HEK293 (cell line): ENCODE data around the gene STYXL1.
A peak's percentile ranks its signal among the peaks of the same experiment; 100 is the strongest.

Source experiments
- GLI2 ChIP-seq: fragments of 450-650 bp; formaldehyde crosslinking; IDR thresholded peaks from 2 replicates; pipeline ENCODE4; 2017; ENCODE audit warnings: missing biosample characterization, missing genetic modification characterization, low read depth, borderline replicate concordance
- GLI4 ChIP-seq: fragments of 450-650 bp; formaldehyde crosslinking; IDR thresholded peaks from 2 replicates; pipeline ENCODE4 v1.5.1; 2016; ENCODE audit warnings: missing biosample characterization, missing genetic modification characterization
- GLIS1 ChIP-seq: fragments of 450-650 bp; formaldehyde crosslinking; IDR thresholded peaks from 2 replicates; pipeline ENCODE4 v1.5.1; 2016; ENCODE audit warnings: missing biosample characterization, missing genetic modification characterization
- HIC1 ChIP-seq: fragments of 450-650 bp; formaldehyde crosslinking; IDR thresholded peaks from 2 replicates; pipeline ENCODE4 v1.5.1; 2016; ENCODE audit warnings: missing biosample characterization, missing genetic modification characterization
- PATZ1 ChIP-seq: fragments of 450-650 bp; formaldehyde crosslinking; IDR thresholded peaks from 2 replicates; pipeline ENCODE4 v1.5.1; 2016; ENCODE audit warnings: missing biosample characterization, missing genetic modification characterization
- PRDM2 ChIP-seq: fragments of 450-650 bp; formaldehyde crosslinking; IDR thresholded peaks from 2 replicates; pipeline ENCODE4 v1.5.1; 2016; ENCODE audit warnings: missing biosample characterization, missing genetic modification characterization, borderline replicate concordance
- TRIM28 ChIP-seq: IDR thresholded peaks from 2 replicates; pipeline ENCODE4 v1.6.1; 2011; ENCODE audit warnings: low read length, control low read depth, borderline replicate concordance
- ZBTB21 ChIP-seq: fragments of 450-650 bp; formaldehyde crosslinking; IDR thresholded peaks from 2 replicates; pipeline ENCODE4 v1.5.1; 2017; ENCODE audit warnings: missing biosample characterization, missing genetic modification characterization
- ZBTB48 ChIP-seq: fragments of 450-650 bp; formaldehyde crosslinking; IDR thresholded peaks from 2 replicates; pipeline ENCODE4 v1.5.1; 2016; ENCODE audit warnings: missing biosample characterization, missing genetic modification characterization
- ZIC2 ChIP-seq: fragments of 450-650 bp; formaldehyde crosslinking; IDR thresholded peaks from 2 replicates; pipeline ENCODE4 v1.5.1; 2016; ENCODE audit warnings: missing biosample characterization, missing genetic modification characterization
- ZNF146 ChIP-seq: fragments of 450-650 bp; formaldehyde crosslinking; IDR thresholded peaks from 2 replicates; pipeline ENCODE4 v1.5.1; 2016; ENCODE audit warnings: missing biosample characterization, missing genetic modification characterization
- ZNF223 ChIP-seq: fragments of 450-650 bp; formaldehyde crosslinking; IDR thresholded peaks from 2 replicates; pipeline ENCODE4 v1.5.1; 2016; ENCODE audit warnings: missing biosample characterization, missing genetic modification characterization
- ZNF24 ChIP-seq: fragments of 450-650 bp; formaldehyde crosslinking; IDR thresholded peaks from 2 replicates; pipeline ENCODE4 v1.5.1; 2016; ENCODE audit warnings: missing biosample characterization, missing genetic modification characterization
- ZNF423 ChIP-seq: fragments of 450-650 bp; formaldehyde crosslinking; IDR thresholded peaks from 2 replicates; pipeline ENCODE4 v1.5.1; 2016; ENCODE audit warnings: missing biosample characterization, missing genetic modification characterization
- ZNF426 ChIP-seq: fragments of 450-650 bp; formaldehyde crosslinking; IDR thresholded peaks from 2 replicates; pipeline ENCODE4 v1.5.1; 2017; ENCODE audit warnings: missing biosample characterization, missing genetic modification characterization, mild to moderate bottlenecking, inconsistent platforms, moderate library complexity
- ZNF449 ChIP-seq: fragments of 450-650 bp; formaldehyde crosslinking; IDR thresholded peaks from 2 replicates; pipeline ENCODE4 v1.5.1; 2017; ENCODE audit warnings: missing biosample characterization, mild to moderate bottlenecking, missing genetic modification characterization, moderate library complexity
- ZNF510 ChIP-seq: fragments of 450-650 bp; formaldehyde crosslinking; IDR thresholded peaks from 2 replicates; pipeline ENCODE4 v1.5.1; 2018; ENCODE audit warnings: mild to moderate bottlenecking, missing genetic modification characterization, missing biosample characterization; ENCODE audit not compliant: insufficient replicate concordance
- ZNF521 ChIP-seq: fragments of 450-650 bp; formaldehyde crosslinking; IDR thresholded peaks from 2 replicates; pipeline ENCODE4 v1.5.1; 2017; ENCODE audit warnings: missing biosample characterization, mild to moderate bottlenecking, missing genetic modification characterization
- ZNF529 ChIP-seq: fragments of 450-650 bp; formaldehyde crosslinking; IDR thresholded peaks from 2 replicates; pipeline ENCODE4 v1.5.1; 2017; ENCODE audit warnings: missing genetic modification characterization, missing biosample characterization; ENCODE audit not compliant: insufficient replicate concordance
- ZNF626 ChIP-seq: fragments of 450-650 bp; sonication (Bioruptor Pico); formaldehyde crosslinking; IDR thresholded peaks from 2 replicates; pipeline ENCODE4 v1.5.1; 2018; ENCODE audit warnings: missing biosample characterization, missing genetic modification characterization, inconsistent platforms
- ZNF639 ChIP-seq: fragments of 450-650 bp; formaldehyde crosslinking; IDR thresholded peaks from 2 replicates; pipeline ENCODE4 v1.5.1; 2016; ENCODE audit warnings: missing biosample characterization, missing genetic modification characterization
- ZNF654 ChIP-seq: fragments of 450-650 bp; formaldehyde crosslinking; IDR thresholded peaks from 2 replicates; pipeline ENCODE4 v1.5.1; 2016; ENCODE audit warnings: low read depth, missing biosample characterization, missing genetic modification characterization
- ZNF837 ChIP-seq: fragments of 450-650 bp; formaldehyde crosslinking; IDR thresholded peaks from 2 replicates; pipeline ENCODE4 v1.5.1; 2016; ENCODE audit warnings: missing biosample characterization, missing genetic modification characterization
- ZSCAN18 ChIP-seq: fragments of 450-650 bp; formaldehyde crosslinking; IDR thresholded peaks from 2 replicates; pipeline ENCODE4 v1.5.1; 2016; ENCODE audit warnings: missing biosample characterization, missing genetic modification characterization

Gene STYXL1

GRCh38 chr7:76047811-76048667, at the start of gene STYXL1, which contains the start of gene MDH2 (continued):
- TF ChIP-seq ZBTB21 (peak; percentile 39; the same call in 1 of the 2 replicates), ZNF223 (tag by site-specific recombination) (no peak), ZNF529 (tag by site-specific recombination) (no peak), GLI4 (0 out of 2 replicates have a peak, but pooled peaks have one; percentile 13), GLIS1 (tag by site-specific recombination) (peak; percentile 44), ZNF837 (no peak), ZNF654 (tag by site-specific recombination) (no peak), TRIM28 (no peak), ZNF639 (tag by site-specific recombination) (no peak), ZNF423 (tag by site-specific recombination) (no peak), ZSCAN18 (no peak), PATZ1 (tag by site-specific recombination) (peak; percentile 45; the same call in 1 of the 2 replicates), PRDM2 (no peak), ZNF449 (tag by site-specific recombination) (no peak), ZNF24 (tag by site-specific recombination) (no peak), ZNF521 (tag by site-specific recombination) (no peak), ZIC2 (tag by site-specific recombination) (no peak), HIC1 (peak; percentile 80), ZNF510 (no peak), ZNF146 (tag by site-specific recombination) (no peak), GLI2 (tag by site-specific recombination) (no peak), ZNF426 (tag by site-specific recombination) (no peak), ZNF626 (tag by site-specific recombination) (no peak), ZBTB48 (tag by site-specific recombination) (no peak)
